BLaER1 treated with 17β-estradiol and CSF1 and Interleukin-3, amounts not matched to agents 10 nM and 100 nM (cell line): Measurements from ENCODE around the gene XK.
A peak's percentile ranks its signal among the peaks of the same experiment; 100 is the strongest.

ENCODE experiments used
- H3K27ac ChIP-seq, 11 experiments: shearing (Covaris generic); formaldehyde crosslinking; 2 replicates each; pipeline ENCODE4 v1.8.1; 2022
- H3K27me3 ChIP-seq, 11 experiments: shearing (Covaris generic); formaldehyde crosslinking; 2 replicates each; pipeline ENCODE4 v1.8.1; 2022
- H3K36me3 ChIP-seq, 11 experiments: shearing (Covaris generic); formaldehyde crosslinking; 2 replicates each; pipeline ENCODE4 v1.8.1; 2022
- H3K4me1 ChIP-seq, 10 experiments: shearing (Covaris generic); formaldehyde crosslinking; 2 replicates each; pipeline ENCODE4 v1.8.1; 2022
- H3K4me2 ChIP-seq, 11 experiments: shearing (Covaris generic); formaldehyde crosslinking; 2 replicates each; pipeline ENCODE4 v1.8.1; 2022
- H3K4me3 ChIP-seq, 10 experiments: shearing (Covaris generic); formaldehyde crosslinking; 2 replicates each; pipeline ENCODE4 v1.8.1; 2022
- H3K9ac ChIP-seq, 11 experiments: shearing (Covaris generic); formaldehyde crosslinking; 2 replicates each; pipeline ENCODE4 v1.8.1; 2022
- H3K9me3 ChIP-seq, 11 experiments: shearing (Covaris generic); formaldehyde crosslinking; replicated peaks in 1 of 11; 2 replicates each; pipeline ENCODE4 v1.8.1; 2022
- H4K20me1 ChIP-seq, 11 experiments: shearing (Covaris generic); formaldehyde crosslinking; 2 replicates each; pipeline ENCODE4 v1.8.1; 2022
- Cebpa-rat ChIP-seq, 11 experiments: shearing (Covaris generic); IDR thresholded peaks; 2 replicates each; pipeline ENCODE4 v1.8.1; 2022

The XK gene

GRCh38 chrX:37692918-37693317, 7.3 kb downstream of the XK start:
- H3K4me1 ChIP-seq: peaks cover 0 to 11% (median 0%) of the 10 kb centered on the region in 10 experiments; a peak in 7 of 20 replicates
- H4K20me1 ChIP-seq: no peaks in the 10 kb centered on the region
- H3K27ac ChIP-seq: no peak overlapping the region
- H3K36me3 ChIP-seq: no peaks in the 10 kb centered on the region
- no peak overlapping the region for H3K9ac ChIP-seq
- no peaks in the 10 kb centered on the region for H3K27me3 ChIP-seq
- no peak for TF ChIP-seq Cebpa-rat (IDR thresholded peaks at IDR 0.05)
- H3K4me2 ChIP-seq: no peak overlapping the region
- peaks cover 0 to 2% (median 0%) of the 10 kb centered on the region in 11 experiments; a peak in 1 of 22 replicates for H3K9me3 ChIP-seq
- no peak overlapping the region for H3K4me3 ChIP-seq

GRCh38 chrX:37697169-37697760, 11.7 kb downstream of the XK start:
- H3K27ac ChIP-seq: no peak overlapping the region
- H3K36me3 ChIP-seq: no peaks in the 10 kb centered on the region
- H3K4me1 ChIP-seq: peaks cover 0 to 11% (median 0%) of the 10 kb centered on the region in 10 experiments; a peak in 7 of 20 replicates
- H3K4me3 ChIP-seq: no peak overlapping the region
- no peaks in the 10 kb centered on the region for H3K27me3 ChIP-seq
- no peak for TF ChIP-seq Cebpa-rat (IDR thresholded peaks at IDR 0.05)
- H3K9ac ChIP-seq: no peak overlapping the region
- H3K4me2 ChIP-seq: no peak overlapping the region
- peaks cover 0 to 6% (median 0%) of the 10 kb centered on the region in 11 experiments; a peak in 1 of 22 replicates for H3K9me3 ChIP-seq
- no peaks in the 10 kb centered on the region for H4K20me1 ChIP-seq

GRCh38 chrX:37701588-37701987, 16.0 kb downstream of the XK start:
- Histone ChIP-seq H3K9ac (no peak overlapping the region), H4K20me1 (no peaks in the 10 kb centered on the region), H3K9me3 (peaks cover 0 to 6% (median 0%) of the 10 kb centered on the region in 11 experiments; a peak in 2 of 22 replicates), H3K27me3 (no peaks in the 10 kb centered on the region), H3K27ac (no peak overlapping the region), H3K4me3 (no peak overlapping the region), H3K4me2 (no peak overlapping the region), H3K36me3 (no peaks in the 10 kb centered on the region), H3K4me1 (no peaks in the 10 kb centered on the region)
- TF ChIP-seq Cebpa-rat (IDR thresholded peaks at IDR 0.05): no peak

GRCh38 chrX:37711991-37712390, 26.4 kb downstream of the XK start:
- Histone ChIP-seq H3K4me1 (no peaks in the 10 kb centered on the region), H3K36me3 (no peaks in the 10 kb centered on the region), H3K9ac (no peak overlapping the region), H3K4me3 (no peak overlapping the region), H3K27me3 (no peaks in the 10 kb centered on the region), H4K20me1 (no peaks in the 10 kb centered on the region), H3K9me3 (peaks cover 4 to 20% (median 13%) of the 10 kb centered on the region in 11 experiments; a peak in 16 of 22 replicates), H3K4me2 (no peak overlapping the region), H3K27ac (no peak overlapping the region)
- TF ChIP-seq Cebpa-rat (IDR thresholded peaks at IDR 0.05): no peak

- TF ChIP-seq Cebpa-rat (IDR thresholded peaks at IDR 0.05): no peak
- Histone ChIP-seq H3K4me3 (no peak overlapping the region), H3K9ac (no peak overlapping the region), H3K27ac (no peak overlapping the region), H3K36me3 (no peaks in the 10 kb centered on the region), H3K27me3 (no peaks in the 10 kb centered on the region), H3K4me1 (no peaks in the 10 kb centered on the region), H3K4me2 (no peak overlapping the region), H4K20me1 (no peaks in the 10 kb centered on the region), H3K9me3 (peaks cover 1 to 20% (median 9%) of the 10 kb centered on the region in 11 experiments; a peak in 16 of 22 replicates)
Measured at GRCh38 chrX:37712458-37712857, 26.9 kb downstream of the XK start.

- no peaks in the 10 kb centered on the region for H3K27me3 ChIP-seq
- H3K27ac ChIP-seq: no peak overlapping the region
- H3K9ac ChIP-seq: no peak overlapping the region
- H3K36me3 ChIP-seq: no peaks in the 10 kb centered on the region
- H3K4me2 ChIP-seq: no peak overlapping the region
- H3K9me3 ChIP-seq: peaks cover 0 to 27% (median 15%) of the 10 kb centered on the region in 11 experiments; a peak in 18 of 22 replicates
- H3K4me3 ChIP-seq: no peak overlapping the region
- TF ChIP-seq Cebpa-rat (IDR thresholded peaks at IDR 0.05): no peak
- H4K20me1 ChIP-seq: no peaks in the 10 kb centered on the region
- no peaks in the 10 kb centered on the region for H3K4me1 ChIP-seq
Measured at GRCh38 chrX:37714479-37714878, 28.9 kb downstream of the XK start.

- Histone ChIP-seq H4K20me1 (no peaks in the 10 kb centered on the region), H3K4me3 (no peak overlapping the region), H3K9ac (no peak overlapping the region), H3K4me1 (no peaks in the 10 kb centered on the region), H3K27me3 (no peaks in the 10 kb centered on the region), H3K4me2 (no peak overlapping the region), H3K36me3 (no peaks in the 10 kb centered on the region), H3K9me3 (peaks cover 14 to 47% (median 29%) of the 10 kb centered on the region in 11 experiments; a peak in 20 of 22 replicates), H3K27ac (no peak overlapping the region)
- no peak for TF ChIP-seq Cebpa-rat (IDR thresholded peaks at IDR 0.05)
Measured at GRCh38 chrX:37716602-37717001, 31.0 kb downstream of the XK start.

- no peak for TF ChIP-seq Cebpa-rat (IDR thresholded peaks at IDR 0.05)
- H3K4me3 ChIP-seq: no peak overlapping the region
- no peak overlapping the region for H3K9ac ChIP-seq
- H3K4me1 ChIP-seq: no peaks in the 10 kb centered on the region
- H3K9me3 ChIP-seq: peaks cover 18 to 58% (median 37%) of the 10 kb centered on the region in 11 experiments; a peak in 21 of 22 replicates
- no peaks in the 10 kb centered on the region for H3K27me3 ChIP-seq
- no peaks in the 10 kb centered on the region for H3K36me3 ChIP-seq
- no peak overlapping the region for H3K27ac ChIP-seq
- H4K20me1 ChIP-seq: no peaks in the 10 kb centered on the region
- H3K4me2 ChIP-seq: no peak overlapping the region
Measured at GRCh38 chrX:37717708-37718107, 32.1 kb downstream of the XK start.

GRCh38 chrX:37722595-37722994, 37.0 kb downstream of the XK start:
- H3K9ac ChIP-seq: no peak overlapping the region
- no peaks in the 10 kb centered on the region for H3K27me3 ChIP-seq
- peaks cover 0 to 5% (median 0%) of the 10 kb centered on the region in 11 experiments; a peak in 1 of 22 replicates for H3K36me3 ChIP-seq
- peaks cover 40 to 95% (median 78%) of the 10 kb centered on the region in 11 experiments for H3K9me3 ChIP-seq
- H3K4me1 ChIP-seq: peaks cover 0 to 28% (median 14%) of the 10 kb centered on the region in 10 experiments; a peak in 14 of 20 replicates
- no peak overlapping the region for H3K27ac ChIP-seq
- TF ChIP-seq Cebpa-rat (IDR thresholded peaks at IDR 0.05): no peak
- no peak overlapping the region for H3K4me3 ChIP-seq
- H3K4me2 ChIP-seq: no peak overlapping the region
- no peaks in the 10 kb centered on the region for H4K20me1 ChIP-seq

- no peaks in the 10 kb centered on the region for H3K27me3 ChIP-seq
- peak overlapping the region in 4 of 11 experiments; percentile 4 to 53 (median 35); a peak in 3 of 22 replicates for H3K27ac ChIP-seq
Measured at GRCh38 chrX:37726346-37726745, 40.8 kb downstream of the XK start.

More at GRCh38 chrX:37726346-37726745, 40.8 kb downstream of the XK start:
- TF ChIP-seq Cebpa-rat (IDR thresholded peaks at IDR 0.05): no peak
- Histone ChIP-seq H3K9ac (no peak overlapping the region), H3K4me2 (peak overlapping the region in 7 of 11 experiments; percentile 11 to 71 (median 36); a peak in 7 of 22 replicates), H4K20me1 (no peaks in the 10 kb centered on the region), H3K9me3 (peaks cover 37 to 98% (median 79%) of the 10 kb centered on the region in 11 experiments), H3K4me1 (peaks cover 0 to 41% (median 24%) of the 10 kb centered on the region in 10 experiments; a peak in 14 of 20 replicates), H3K4me3 (peak overlapping the region in 1 of 10 experiments; percentile 15; a peak in 2 of 20 replicates), H3K36me3 (peaks cover 0 to 16% (median 0%) of the 10 kb centered on the region in 11 experiments; a peak in 3 of 22 replicates)
